Inferior parietal cortex (tissue), 1 donor: ENCODE data around the gene STK26.
"Not testable (repeated sequence)": the region's sequence is repeated elsewhere in the genome, so short reads cannot be mapped to it uniquely, and the experiment has no call there.

Experiments
- DNase-seq: peaks from one replicate; pipeline ENCODE4 v3.0.0-alpha.2; 2016; ENCODE audit errors: extremely low spot score

Gene STK26

DNA sequence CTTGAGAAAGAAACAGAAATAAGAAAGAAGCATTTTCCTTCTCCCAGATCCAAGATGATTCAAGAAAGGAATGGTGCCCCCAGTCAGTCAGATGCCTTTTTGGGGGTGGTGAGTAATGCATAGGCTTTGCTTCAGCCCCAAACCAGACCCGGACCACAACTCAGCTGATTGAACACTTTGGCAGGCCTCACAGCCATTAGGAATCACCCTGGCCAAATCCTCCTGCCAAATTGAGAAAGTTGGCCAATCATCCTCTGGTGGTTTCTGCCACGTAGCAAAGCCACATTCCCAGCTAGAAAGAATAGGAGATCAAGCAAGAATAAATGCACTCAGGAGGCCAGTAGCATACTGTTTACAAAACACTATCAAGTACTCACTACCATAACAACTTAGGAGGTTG is 71.1 kb downstream of the STK26 start:
- no peak for DNase-seq

DNA sequence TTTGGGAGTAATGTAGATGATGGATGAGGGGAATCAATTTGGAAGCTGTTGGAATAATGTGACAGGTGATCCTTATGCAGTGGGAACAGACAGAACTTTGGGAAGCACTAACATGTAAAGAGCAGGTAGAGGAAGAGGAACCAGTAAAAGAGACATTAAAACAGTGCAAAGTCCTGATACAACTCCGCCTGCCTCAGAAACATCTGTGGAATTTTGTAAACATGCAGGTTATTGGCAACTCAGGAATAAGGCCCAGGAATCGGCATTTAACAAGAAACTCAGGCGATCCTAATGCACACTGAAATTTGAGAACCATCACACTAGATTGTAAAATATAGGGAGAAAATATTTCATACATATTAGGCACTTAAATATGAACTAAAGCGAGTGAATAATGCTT is 75.6 kb downstream of the STK26 start:
- not testable (repeated sequence) for DNase-seq

DNA sequence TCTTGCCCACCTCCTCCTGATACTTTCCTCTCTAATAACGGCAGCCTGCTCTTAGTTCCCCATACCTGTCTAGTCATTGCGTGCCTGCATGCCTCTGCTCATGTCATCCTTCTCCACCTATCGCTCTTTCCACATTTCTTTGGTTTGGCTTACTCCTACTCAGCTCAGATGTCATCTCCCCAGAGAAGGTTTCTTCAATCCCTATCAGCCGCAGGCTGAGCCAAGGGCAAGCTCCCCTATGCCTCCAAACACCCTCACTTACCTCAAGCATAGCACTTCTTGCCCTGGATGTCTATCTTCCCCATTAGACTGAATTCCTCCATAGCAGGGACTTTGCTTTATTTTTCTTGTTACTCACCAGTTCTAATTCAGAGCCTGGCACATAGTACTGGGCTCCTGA is 78.1 kb downstream of the STK26 start:
- DNase-seq = no peak

DNA sequence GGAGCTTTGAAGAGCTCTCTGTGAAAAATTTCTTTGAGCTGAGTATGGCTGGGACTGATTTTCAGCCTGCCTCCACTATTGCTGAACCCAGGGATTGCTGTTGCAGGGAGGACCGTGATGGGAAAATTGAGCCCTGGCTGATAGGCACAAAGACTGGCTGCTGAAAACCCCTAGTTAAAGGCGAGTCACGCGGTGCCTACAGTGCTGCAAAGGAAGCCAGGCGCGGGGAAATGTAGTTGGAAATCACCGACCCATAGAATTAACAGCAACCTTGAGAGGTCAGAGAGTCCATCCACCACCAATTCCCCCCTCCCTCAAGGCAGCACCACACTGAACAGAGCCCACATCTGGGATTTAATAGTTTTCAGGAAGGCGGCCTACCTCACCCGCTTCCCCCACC is 78.7 kb downstream of the STK26 start:
- no peak for DNase-seq

DNA sequence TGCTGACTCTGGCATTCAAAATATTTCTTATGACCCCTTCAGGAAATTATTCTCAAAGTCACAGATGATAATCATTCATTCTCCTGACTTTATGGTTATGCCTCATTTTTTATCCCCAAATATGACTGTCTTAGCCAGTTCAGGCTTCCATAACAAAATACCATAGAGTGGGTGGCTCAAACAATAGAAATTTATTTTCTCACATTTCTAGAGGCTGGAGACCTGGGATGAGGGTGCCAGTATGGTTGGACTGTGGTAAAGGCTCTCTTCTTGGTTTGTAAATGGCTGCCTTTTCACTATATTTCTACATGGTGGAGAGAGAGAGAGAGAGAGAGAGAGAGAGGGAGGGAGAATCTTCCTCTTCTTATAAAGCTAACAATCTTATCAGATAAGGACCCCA is 84.2 kb downstream of the STK26 start:
- no peak for DNase-seq

DNA sequence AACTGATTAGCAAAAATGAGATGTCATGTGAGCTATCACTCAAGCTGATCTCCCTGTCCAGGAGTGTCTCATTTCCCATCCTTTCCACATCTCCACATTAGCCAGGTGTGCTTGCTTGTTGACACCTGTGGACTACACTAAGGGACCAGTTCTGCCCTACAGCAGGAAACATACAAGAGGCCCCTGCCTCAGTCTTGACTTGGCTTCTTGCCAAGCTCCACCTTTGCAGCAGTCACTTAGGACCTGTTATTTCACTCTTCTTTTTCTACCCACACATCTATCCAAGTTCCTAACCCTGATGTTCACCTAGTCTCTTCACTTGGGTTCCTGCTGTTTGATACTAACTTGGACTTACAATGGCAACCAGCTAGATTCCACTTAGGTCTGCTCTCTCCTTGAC is 91.5 kb downstream of the STK26 start:
- DNase-seq = no peak

DNA sequence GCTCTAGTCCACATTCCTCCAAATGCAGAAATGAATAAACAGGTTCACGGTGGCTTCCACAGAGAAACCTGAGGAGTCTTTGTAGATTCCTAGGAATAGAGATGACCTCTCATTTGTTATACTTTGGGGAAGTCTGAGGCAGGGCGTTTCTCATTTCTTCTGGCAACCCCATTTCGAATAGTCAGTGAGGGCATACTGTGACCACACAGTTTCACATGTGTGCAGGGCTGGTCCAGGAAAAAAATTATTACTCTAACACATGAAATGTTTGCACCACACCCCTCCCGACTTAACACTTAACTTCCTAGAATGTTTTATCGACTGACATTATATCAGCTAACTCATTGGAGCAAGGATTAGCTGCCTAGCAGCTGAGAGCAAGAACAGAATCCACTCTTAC is 92.7 kb downstream of the STK26 start:
- DNase-seq = no peak

DNA sequence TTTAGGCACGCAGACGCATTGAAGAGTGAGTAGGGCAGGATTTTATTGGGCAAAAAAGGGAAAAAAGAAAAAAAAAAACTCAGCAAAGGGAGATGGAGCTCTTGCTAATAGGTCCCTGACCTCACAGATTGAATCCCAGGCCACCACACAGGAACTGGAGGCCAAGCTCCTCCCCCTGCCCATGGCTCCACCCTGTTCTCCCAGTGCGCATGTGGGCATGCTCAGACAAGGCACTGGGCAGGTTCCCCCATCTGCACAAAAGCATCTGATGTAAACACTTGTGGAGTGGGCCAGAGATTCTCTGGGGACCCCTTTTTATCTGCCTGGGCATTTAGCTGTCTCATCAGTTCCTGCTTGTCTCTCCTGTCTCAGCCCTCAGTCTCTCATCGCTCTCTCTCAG is 95.3 kb downstream of the STK26 start:
- DNase-seq = no peak

DNA sequence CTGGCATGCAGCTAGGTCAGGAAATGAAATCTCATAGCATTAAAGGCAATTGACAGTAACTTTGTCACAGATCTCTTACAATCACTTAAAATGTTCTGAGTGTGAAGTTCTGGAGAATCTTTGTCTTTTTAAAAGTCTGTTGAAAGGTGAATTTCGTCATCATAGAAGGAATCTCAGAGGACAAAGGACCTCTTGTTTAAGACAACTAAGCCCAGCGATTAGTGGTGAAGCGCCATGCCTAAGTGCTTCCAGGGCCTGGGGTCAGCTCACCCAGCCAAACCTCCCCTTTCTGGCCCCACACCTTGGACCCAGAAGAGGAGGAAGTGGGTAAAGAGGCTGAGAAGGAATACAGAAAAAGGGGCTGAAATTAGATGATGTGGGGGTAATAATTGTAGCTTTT is 96.2 kb downstream of the STK26 start:
- DNase-seq = no peak

DNA sequence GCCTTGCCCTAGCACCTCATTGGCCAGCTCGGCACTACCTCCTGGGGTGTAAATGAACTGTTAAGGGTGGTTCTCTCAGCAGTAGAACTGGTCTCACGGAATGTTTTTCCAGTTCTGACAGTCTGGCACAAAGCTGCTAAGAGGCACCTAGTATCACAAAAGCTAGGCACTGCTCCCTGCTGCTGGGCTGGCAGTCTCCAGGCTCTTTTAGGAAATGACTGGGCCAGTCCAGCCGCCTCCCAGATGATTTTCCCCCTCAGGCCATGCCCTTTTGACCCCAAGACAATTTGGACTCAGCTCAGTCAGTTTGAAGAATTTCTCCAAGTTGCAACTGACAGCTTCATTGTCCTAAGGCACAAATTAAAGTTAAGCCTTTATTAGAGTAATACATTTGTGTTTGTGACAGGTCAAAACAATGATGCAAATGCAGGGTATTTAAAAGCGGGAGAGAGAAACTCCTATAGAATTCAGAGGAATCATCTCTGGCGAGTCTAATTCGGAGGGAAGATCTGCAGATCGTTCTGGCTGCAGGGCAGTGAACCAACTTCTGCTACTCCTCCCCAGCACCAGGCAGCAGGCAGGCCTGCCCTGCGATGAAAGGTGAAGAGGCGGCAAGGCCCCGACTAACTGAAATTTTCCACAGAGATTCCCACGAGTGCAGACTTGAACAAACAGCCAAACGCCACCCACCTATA is 96.9 kb downstream of the STK26 start:
- DNase-seq = no peak

DNA sequence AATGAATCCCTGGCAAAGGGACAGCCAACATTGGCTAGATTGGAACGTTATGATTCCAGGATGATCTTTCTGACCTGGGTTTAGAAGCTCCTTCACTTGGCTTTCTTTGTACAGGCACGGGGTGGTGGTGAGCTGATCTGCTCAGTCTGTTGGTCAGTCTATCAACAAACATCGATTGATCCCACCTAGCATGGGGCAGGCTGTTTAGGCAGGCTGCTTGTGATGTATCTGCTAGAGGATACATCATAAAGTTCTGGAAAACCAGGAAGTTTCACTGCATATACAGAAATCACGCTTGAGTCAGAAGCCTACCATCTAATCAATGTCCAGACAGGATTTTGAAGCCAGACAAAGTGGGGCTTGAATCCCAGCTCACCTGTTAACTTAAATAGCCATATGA is 97.8 kb downstream of the STK26 start:
- DNase-seq = no peak
